AG04450 (cell line): ENCODE measurements around the gene TRMT1. TPM values are rescaled to one million over a fixed set of nuclear protein-coding genes. Genes with fewer than 3 reads are reported as not detected.

Source experiments
- CTCF ChIA-PET: fragments of 300-600, 350-600 bp; formaldehyde crosslinking; extraction: SDS; loops from one replicate; lab custom pipeline; 2022; ENCODE audit warnings: antibody characterized with exemption, inconsistent platforms; lab: Charles Lee
- POLR2A ChIA-PET: fragments of 350-600 bp; formaldehyde crosslinking; extraction: SDS; loops from one replicate; lab custom pipeline; 2021; ENCODE audit warnings: antibody characterized with exemption, inconsistent platforms; lab: Yijun Ruan, JAX
- DNase-seq: peaks from one replicate; pipeline ENCODE4 v3.0.0-alpha.2; 2011; ENCODE audit warnings: low read depth, low spot score
- H3K27ac ChIP-seq: one replicate; pipeline ENCODE4 v1.5.1; 2012; ENCODE audit warnings: low read depth, low read length, control low read depth
- H3K27me3 ChIP-seq: one replicate; pipeline ENCODE4 v1.6.0; 2012; ENCODE audit warnings: low read length; ENCODE audit not compliant: control insufficient read depth, insufficient read depth
- H3K4me3 ChIP-seq: 2 replicates; pipeline ENCODE4 v1.5.1; 2011; ENCODE audit warnings: mild to moderate bottlenecking, low read depth, low read length, control low read depth
- H3K9me3 ChIP-seq: 2 replicates; pipeline ENCODE4 v1.5.1; 2012; ENCODE audit warnings: low read length; ENCODE audit not compliant: control insufficient read depth, insufficient read depth
- polyA plus RNA-seq: library from polyadenylated mRNA; depleted of rRNA; stranded (reverse); fragments of >200 nt; gene quantifications from 2 replicates; pipeline ENCODE4 v1.2.3, GENCODE V29; 2011
- TF ChIP-seq, protein P1 (sequence below): IDR thresholded peaks from 2 replicates; pipeline ENCODE4 v1.5.1; 2011; ENCODE audit warnings: low read depth, low read length, control low read depth, inconsistent platforms

TRMT1 gene
- polyA plus RNA-seq, 1 experiment: 17.3 TPM

GRCh38 chr19:13152974-13153568, 36.5 kb upstream of the TRMT1 start:
- Histone ChIP-seq H3K4me3 (peak overlapping the region; percentile 97), H3K27me3 (no peaks in the 10 kb centered on the region), H3K27ac (peak overlapping the region; percentile 96), H3K9me3 (peaks cover 6% of the 10 kb centered on the region; the same call in 1 of the 2 replicates)
- CTCF ChIA-PET: interaction anchor here (1.2 to 1.6 kb wide), 3 partner anchors 59 to 188 kb away, joined by 3 to 7 read pairs (median 6); no protein-coding TSS in a partner anchor
- POLR2A ChIA-PET: interaction anchor here (0.7 to 2.2 kb wide), 11 partner anchors 10 to 207 kb away, joined by 3 to 34 read pairs (median 4); partner anchors contain the start of gene NACC1
- peak; percentile 89 for DNase-seq
- TF ChIP-seq, protein P1, sequence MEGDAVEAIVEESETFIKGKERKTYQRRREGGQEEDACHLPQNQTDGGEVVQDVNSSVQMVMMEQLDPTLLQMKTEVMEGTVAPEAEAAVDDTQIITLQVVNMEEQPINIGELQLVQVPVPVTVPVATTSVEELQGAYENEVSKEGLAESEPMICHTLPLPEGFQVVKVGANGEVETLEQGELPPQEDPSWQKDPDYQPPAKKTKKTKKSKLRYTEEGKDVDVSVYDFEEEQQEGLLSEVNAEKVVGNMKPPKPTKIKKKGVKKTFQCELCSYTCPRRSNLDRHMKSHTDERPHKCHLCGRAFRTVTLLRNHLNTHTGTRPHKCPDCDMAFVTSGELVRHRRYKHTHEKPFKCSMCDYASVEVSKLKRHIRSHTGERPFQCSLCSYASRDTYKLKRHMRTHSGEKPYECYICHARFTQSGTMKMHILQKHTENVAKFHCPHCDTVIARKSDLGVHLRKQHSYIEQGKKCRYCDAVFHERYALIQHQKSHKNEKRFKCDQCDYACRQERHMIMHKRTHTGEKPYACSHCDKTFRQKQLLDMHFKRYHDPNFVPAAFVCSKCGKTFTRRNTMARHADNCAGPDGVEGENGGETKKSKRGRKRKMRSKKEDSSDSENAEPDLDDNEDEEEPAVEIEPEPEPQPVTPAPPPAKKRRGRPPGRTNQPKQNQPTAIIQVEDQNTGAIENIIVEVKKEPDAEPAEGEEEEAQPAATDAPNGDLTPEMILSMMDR: peak; percentile 22; the same call in 1 of the 2 replicates

- Histone ChIP-seq H3K27me3 (no peaks in the 10 kb centered on the region), H3K9me3 (peaks cover 6% of the 10 kb centered on the region; the same call in 1 of the 2 replicates), H3K27ac (peak overlapping the region; percentile 96), H3K4me3 (peak overlapping the region; percentile 97)
- ChIA-PET CTCF (interaction anchor here (0.9 to 1.6 kb wide), 4 partner anchors 58 to 187 kb away, joined by 3 to 7 read pairs (median 4); no protein-coding TSS in a partner anchor), POLR2A (interaction anchor here (0.5 to 2.2 kb wide), 14 partner anchors 9 to 206 kb away, joined by 3 to 34 read pairs (median 4); partner anchors contain the start of genes DAND5 and NACC1)
- TF ChIP-seq, protein P1: no peak
- no peak for DNase-seq
Measured at GRCh38 chr19:13152356-13152973, 35.9 kb upstream of the TRMT1 start.

GRCh38 chr19:13151605-13152355, 35.2 kb upstream of the TRMT1 start:
- TF ChIP-seq, protein P1: peak; percentile 30; the same call in 1 of the 2 replicates
- ChIA-PET CTCF (interaction anchor here (0.9 to 1.6 kb wide), 4 partner anchors 58 to 186 kb away, joined by 3 to 7 read pairs (median 4); no protein-coding TSS in a partner anchor), POLR2A (interaction anchor here (0.5 to 2.2 kb wide), 11 partner anchors 8 to 187 kb away, joined by 3 to 34 read pairs (median 4); partner anchors contain the start of genes DAND5 and NACC1)
- DNase-seq: peak; percentile 94
- Histone ChIP-seq H3K9me3 (peaks cover 6% of the 10 kb centered on the region; the same call in 1 of the 2 replicates), H3K27me3 (no peaks in the 10 kb centered on the region), H3K4me3 (peak overlapping the region; percentile 97), H3K27ac (peak overlapping the region; percentile 96)

- peak overlapping the region; percentile 94 for H3K27ac ChIP-seq
- ChIA-PET POLR2A (interaction anchor here (2.5 kb wide), 1 partner anchor 32 kb away, joined by 16 read pairs; the partner anchor contains the start of gene NACC1), CTCF (interaction anchor here (0.6 to 1.7 kb wide), 3 partner anchors 24 to 174 kb away, joined by 4 to 7 read pairs (median 5); no protein-coding TSS in a partner anchor)
- peak overlapping the region; percentile 87 for H3K4me3 ChIP-seq
- H3K27me3 ChIP-seq: no peaks in the 10 kb centered on the region
- H3K9me3 ChIP-seq: peaks cover 6% of the 10 kb centered on the region; the same call in 1 of the 2 replicates
- TF ChIP-seq, protein P1: no peak
- no peak for DNase-seq
Measured at GRCh38 chr19:13150931-13151604, 34.5 kb upstream of the TRMT1 start.
